BE2C (cell line): ENCODE data around the gene PLB1.
A peak's percentile ranks its signal among the peaks of the same experiment; 100 is the strongest.

Experiments
- DNase-seq: peaks from one replicate; pipeline ENCODE4 v3.0.0-alpha.2; 2020
- H3K27me3 ChIP-seq: fragments of 250-450 bp; sonication (Bioruptor Pico); 2 replicates; pipeline ENCODE4 v1.5.1; 2020; ENCODE audit warnings: mild to moderate bottlenecking
- H3K36me3 ChIP-seq: fragments of 250-450 bp; sonication (Bioruptor Pico); 2 replicates; pipeline ENCODE4 v1.5.1; 2020; ENCODE audit warnings: mild to moderate bottlenecking
- H3K4me1 ChIP-seq: fragments of 250-450 bp; sonication (Bioruptor Pico); 2 replicates; pipeline ENCODE4 v1.5.1; 2020
- H3K4me3 ChIP-seq: 2 replicates; pipeline ENCODE4 v1.5.1; 2011; ENCODE audit warnings: low read depth, low read length
- H3K9me3 ChIP-seq: fragments of 250-450 bp; sonication (Bioruptor Pico); 2 replicates; pipeline ENCODE4 v1.5.1; 2020
- CTCF ChIP-seq: IDR thresholded peaks from 2 replicates; pipeline ENCODE4 v1.5.1; 2012; ENCODE audit warnings: mild to moderate bottlenecking, low read depth, low read length

Gene PLB1

GRCh38 chr2:28607730-28608499 is 112.1 kb downstream of the PLB1 start:
- no peak for DNase-seq
- Histone ChIP-seq H3K27me3 (no peaks in the 10 kb centered on the region), H3K36me3 (no peaks in the 10 kb centered on the region), H3K9me3 (no peaks in the 10 kb centered on the region), H3K4me3 (no peak overlapping the region), H3K4me1 (no peaks in the 10 kb centered on the region)
- no peak for TF ChIP-seq CTCF

GRCh38 chr2:28608500-28609424 is 112.9 kb downstream of the PLB1 start:
- no peak for DNase-seq
- TF ChIP-seq CTCF = no peak
- H3K4me3 ChIP-seq = no peak overlapping the region
- H3K27me3 ChIP-seq = no peaks in the 10 kb centered on the region
- H3K36me3 ChIP-seq = no peaks in the 10 kb centered on the region
- no peaks in the 10 kb centered on the region for H3K4me1 ChIP-seq
- H3K9me3 ChIP-seq = no peaks in the 10 kb centered on the region

GRCh38 chr2:28610583-28611201 is 114.8 kb downstream of the PLB1 start:
- H3K36me3 ChIP-seq = no peaks in the 10 kb centered on the region
- H3K9me3 ChIP-seq = no peaks in the 10 kb centered on the region
- DNase-seq = peak; percentile 29
- H3K27me3 ChIP-seq = no peaks in the 10 kb centered on the region
- no peak for TF ChIP-seq CTCF
- no peaks in the 10 kb centered on the region for H3K4me1 ChIP-seq
- no peak overlapping the region for H3K4me3 ChIP-seq

- H3K27me3 ChIP-seq = no peaks in the 10 kb centered on the region
- H3K4me1 ChIP-seq = no peaks in the 10 kb centered on the region
- no peak for DNase-seq
Observed at GRCh38 chr2:28612131-28612812, 116.4 kb downstream of the PLB1 start.

GRCh38 chr2:28613186-28613585 is 117.3 kb downstream of the PLB1 start:
- Histone ChIP-seq H3K9me3 (no peaks in the 10 kb centered on the region), H3K36me3 (no peaks in the 10 kb centered on the region), H3K4me1 (no peaks in the 10 kb centered on the region), H3K27me3 (no peaks in the 10 kb centered on the region), H3K4me3 (no peak overlapping the region)
- no peak for TF ChIP-seq CTCF
- DNase-seq = no peak

More at GRCh38 chr2:28612131-28612812, 116.4 kb downstream of the PLB1 start:
- no peak for TF ChIP-seq CTCF
- Histone ChIP-seq H3K9me3 (no peaks in the 10 kb centered on the region), H3K36me3 (no peaks in the 10 kb centered on the region), H3K4me3 (no peak overlapping the region)
